ENCODE data around the gene ABHD8.

DNA sequence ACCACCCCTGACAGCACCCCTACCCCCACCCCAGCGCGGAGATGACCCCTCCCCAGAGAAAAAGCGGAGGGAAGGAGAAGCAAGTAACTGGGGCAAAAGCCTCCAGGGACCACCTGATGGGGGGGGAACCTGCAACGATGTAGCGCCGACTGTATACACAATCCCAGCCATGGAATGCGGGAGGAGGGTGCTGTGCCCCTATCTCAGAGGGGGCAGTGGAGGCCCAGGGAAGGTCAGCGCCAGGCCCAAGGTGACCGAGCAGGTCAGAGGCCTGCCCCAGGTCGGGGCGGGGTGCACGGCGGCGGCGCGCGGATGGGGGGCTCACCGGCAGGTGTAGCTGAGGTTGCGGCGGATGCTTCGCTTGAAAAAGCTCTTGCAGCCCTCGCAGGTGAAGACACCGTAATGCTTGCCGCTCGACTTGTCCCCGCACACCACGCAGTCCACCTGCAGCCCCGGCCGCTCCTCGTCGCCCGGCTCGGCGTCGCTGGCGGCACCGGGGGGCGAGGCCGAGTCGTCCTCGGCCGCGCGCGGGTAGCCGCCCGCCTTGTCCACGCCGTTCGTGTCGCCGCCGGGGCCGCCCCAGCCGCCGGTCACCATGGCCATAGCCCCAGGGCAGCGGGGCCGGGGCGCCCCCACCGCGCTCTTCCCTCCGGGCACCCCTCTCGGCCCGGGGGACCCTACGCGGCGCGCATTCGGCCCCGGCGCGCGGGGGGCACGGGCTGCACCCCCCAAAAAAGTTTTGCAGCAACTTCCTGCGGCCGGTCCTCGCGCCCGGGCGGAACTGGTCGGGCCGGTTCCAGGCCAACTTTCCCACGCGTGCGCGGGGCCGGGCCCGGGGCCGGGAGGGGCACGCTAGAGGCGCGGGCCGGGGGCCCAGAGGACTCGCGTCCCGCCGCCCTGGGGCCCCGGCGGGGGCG is 58.3 kb downstream of the ABHD8 start:
- TF ChIP-seq, protein P1, sequence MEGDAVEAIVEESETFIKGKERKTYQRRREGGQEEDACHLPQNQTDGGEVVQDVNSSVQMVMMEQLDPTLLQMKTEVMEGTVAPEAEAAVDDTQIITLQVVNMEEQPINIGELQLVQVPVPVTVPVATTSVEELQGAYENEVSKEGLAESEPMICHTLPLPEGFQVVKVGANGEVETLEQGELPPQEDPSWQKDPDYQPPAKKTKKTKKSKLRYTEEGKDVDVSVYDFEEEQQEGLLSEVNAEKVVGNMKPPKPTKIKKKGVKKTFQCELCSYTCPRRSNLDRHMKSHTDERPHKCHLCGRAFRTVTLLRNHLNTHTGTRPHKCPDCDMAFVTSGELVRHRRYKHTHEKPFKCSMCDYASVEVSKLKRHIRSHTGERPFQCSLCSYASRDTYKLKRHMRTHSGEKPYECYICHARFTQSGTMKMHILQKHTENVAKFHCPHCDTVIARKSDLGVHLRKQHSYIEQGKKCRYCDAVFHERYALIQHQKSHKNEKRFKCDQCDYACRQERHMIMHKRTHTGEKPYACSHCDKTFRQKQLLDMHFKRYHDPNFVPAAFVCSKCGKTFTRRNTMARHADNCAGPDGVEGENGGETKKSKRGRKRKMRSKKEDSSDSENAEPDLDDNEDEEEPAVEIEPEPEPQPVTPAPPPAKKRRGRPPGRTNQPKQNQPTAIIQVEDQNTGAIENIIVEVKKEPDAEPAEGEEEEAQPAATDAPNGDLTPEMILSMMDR (IDR thresholded peaks at IDR 0.05), result no peak
- no peak for TF ChIP-seq POLR2A (IDR thresholded peaks at IDR 0.05)

All from Peyer's patch (tissue), 4 donors.